Measurements from ENCODE around the gene PLCH2. TPM values are rescaled to one million over a fixed set of nuclear protein-coding genes. Genes with fewer than 3 reads are reported as not detected.

Gene PLCH2
- total RNA-seq, 4 donors from 2014 or later, result 0.29 to 2.2 (median 0.76) TPM

DNA sequence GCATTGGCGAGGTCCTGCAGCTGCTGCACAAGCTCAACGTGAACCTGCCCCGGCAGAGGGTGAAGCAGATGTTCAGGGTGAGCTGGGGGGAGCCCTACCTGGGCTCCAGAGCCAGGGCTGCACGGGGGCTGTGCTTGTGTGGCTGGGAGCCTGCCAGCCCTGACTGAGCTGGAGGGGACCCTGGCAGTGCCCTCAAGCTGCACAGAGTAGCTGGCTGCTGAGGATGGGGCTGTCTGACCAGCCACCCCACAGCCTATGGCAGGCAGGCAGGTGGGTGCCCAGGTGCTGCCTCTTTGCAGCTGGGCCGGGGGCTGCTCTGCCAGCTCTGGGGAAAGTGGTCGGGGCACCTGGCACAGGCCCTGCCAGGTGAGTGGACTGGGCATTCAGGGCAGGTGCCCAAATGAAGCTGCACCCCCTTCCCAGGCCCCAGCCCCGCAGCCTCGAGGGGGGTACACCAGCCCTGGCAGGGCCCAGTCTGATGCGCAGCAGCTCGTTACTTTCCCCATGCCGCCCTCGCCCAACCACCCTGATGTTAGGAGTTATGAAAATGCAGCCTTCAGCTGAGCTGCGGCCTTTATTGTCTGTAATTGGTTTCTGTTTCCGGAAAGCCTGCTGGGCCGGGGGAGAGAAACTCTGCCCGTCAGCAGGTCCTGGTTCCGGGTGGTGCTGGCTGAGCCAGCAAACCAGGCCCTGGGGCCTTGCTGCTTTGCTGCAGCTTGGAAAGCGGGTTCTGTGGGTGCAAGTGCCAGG is 4.3 kb downstream of the PLCH2 start:
- Histone ChIP-seq H3K36me3 (no peaks in the 10 kb centered on the region), H3K27me3 (no peaks in the 10 kb centered on the region), H3K27ac (peak overlapping the region; percentile 64 to 96 (median 91)), H3K9me3 (no peaks in the 10 kb centered on the region), H3K4me3 (replicated peaks in 1 of 3) (no peak overlapping the region), H3K4me1 (peaks cover 45 to 58% of the 10 kb centered on the region in 2 donors)
- intact Hi-C loops (cut with DNase I), result no loop called here
- no peak for TF ChIP-seq POLR2A (IDR thresholded peaks at IDR 0.05)
- TF ChIP-seq, protein P1, sequence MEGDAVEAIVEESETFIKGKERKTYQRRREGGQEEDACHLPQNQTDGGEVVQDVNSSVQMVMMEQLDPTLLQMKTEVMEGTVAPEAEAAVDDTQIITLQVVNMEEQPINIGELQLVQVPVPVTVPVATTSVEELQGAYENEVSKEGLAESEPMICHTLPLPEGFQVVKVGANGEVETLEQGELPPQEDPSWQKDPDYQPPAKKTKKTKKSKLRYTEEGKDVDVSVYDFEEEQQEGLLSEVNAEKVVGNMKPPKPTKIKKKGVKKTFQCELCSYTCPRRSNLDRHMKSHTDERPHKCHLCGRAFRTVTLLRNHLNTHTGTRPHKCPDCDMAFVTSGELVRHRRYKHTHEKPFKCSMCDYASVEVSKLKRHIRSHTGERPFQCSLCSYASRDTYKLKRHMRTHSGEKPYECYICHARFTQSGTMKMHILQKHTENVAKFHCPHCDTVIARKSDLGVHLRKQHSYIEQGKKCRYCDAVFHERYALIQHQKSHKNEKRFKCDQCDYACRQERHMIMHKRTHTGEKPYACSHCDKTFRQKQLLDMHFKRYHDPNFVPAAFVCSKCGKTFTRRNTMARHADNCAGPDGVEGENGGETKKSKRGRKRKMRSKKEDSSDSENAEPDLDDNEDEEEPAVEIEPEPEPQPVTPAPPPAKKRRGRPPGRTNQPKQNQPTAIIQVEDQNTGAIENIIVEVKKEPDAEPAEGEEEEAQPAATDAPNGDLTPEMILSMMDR (IDR thresholded peaks at IDR 0.05), result no peak
- DNase-seq, result peak in 1 of 2 donors; percentile 8
- WGBS, 2 donors, result 59 to 73% methylated on average over 7 to 14 of the region's 18 CpGs

DNA sequence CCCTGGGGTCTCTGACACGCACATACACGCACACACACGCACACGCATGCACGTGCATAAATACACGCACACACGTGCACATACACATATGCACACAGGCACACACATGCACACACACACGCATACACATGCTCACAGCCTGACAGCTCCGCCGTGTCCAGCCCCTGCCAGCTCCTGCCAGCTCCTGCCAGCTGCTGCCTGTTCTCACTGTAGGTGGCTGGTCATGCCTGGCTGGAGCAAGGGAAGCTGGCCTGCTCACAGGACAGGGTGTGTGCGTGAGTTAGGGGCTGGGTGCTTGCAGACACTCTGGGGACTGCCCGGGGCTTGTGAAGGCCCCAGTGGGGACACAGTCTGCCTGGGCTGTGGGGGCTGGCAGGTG is 4.9 kb downstream of the PLCH2 start:
- no peaks in the 10 kb centered on the region for H3K9me3 ChIP-seq
- peaks cover 39 to 53% of the 10 kb centered on the region in 2 donors for H3K4me1 ChIP-seq
- no peak overlapping the region for H3K4me3 ChIP-seq (replicated peaks in 1 of 3)
- peak; percentile 96 to 97 for DNase-seq
- no peak for TF ChIP-seq POLR2A (IDR thresholded peaks at IDR 0.05)
- TF ChIP-seq, protein P1 (IDR thresholded peaks at IDR 0.05), result no peak
- no peaks in the 10 kb centered on the region for H3K27me3 ChIP-seq
- H3K36me3 ChIP-seq, result no peaks in the 10 kb centered on the region
- 62 to 65% methylated on average over 7 to 11 of the region's 12 CpGs for WGBS, 2 donors
- intact Hi-C loops (cut with DNase I), result no loop called here
- peak overlapping the region; percentile 91 to 96 (median 94) for H3K27ac ChIP-seq

DNA sequence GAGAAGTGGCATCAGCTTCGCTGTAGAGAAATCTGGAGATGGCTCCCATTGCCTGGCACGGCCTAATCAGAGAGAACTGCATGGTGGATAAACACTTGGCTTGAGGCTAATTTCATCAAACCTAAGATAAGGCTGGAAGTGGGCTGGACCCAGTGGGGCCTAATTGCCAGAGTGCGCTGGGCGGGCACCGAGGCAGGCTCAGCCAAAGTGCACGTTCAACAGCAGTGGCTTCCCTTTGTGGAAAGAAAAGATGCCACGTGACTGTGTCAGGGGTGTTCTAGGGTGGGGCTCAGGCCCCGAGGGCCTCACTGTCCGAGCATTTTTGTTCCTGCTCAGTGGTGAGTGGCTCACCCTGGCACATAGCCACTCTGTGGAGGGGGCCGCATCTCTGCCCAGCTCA is 5.8 kb downstream of the PLCH2 start:
- WGBS, 2 donors, result 13 to 27% methylated on average over 4 to 10 of the region's 10 CpGs
- DNase-seq, result peak; percentile 94 to 95
- H3K9me3 ChIP-seq, result no peaks in the 10 kb centered on the region
- H3K4me1 ChIP-seq, result peaks cover 37 to 45% of the 10 kb centered on the region in 2 donors
- H3K27me3 ChIP-seq, result no peaks in the 10 kb centered on the region
- H3K27ac ChIP-seq, result peak overlapping the region; percentile 91 to 96 (median 94)
- no peaks in the 10 kb centered on the region for H3K36me3 ChIP-seq
- TF ChIP-seq, protein P1 (IDR thresholded peaks at IDR 0.05), result no peak
- TF ChIP-seq POLR2A (IDR thresholded peaks at IDR 0.05), result no peak
- H3K4me3 ChIP-seq (replicated peaks in 1 of 3), result no peak overlapping the region
- intact Hi-C loops (cut with DNase I), result no loop called here

DNA sequence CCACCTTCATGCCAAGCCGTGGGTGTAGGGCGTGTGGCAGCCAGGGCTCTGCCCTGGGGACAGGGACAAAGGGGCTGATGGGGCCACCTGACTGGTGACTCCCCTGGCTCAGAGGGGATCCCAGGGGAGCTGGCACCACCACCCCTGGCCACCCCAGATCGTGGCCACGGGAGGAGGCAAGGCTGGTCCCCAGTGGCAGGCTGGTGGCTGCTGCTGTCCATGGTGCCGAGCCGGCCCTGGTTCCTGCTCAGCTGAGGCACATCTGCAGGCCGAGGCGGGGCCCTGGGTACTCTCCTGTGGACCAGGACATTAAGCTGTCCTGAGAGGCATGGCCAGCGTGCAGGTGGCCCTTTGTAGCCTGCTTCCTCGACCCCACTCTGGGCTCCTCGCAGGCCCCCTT is 6.5 kb downstream of the PLCH2 start:
- intact Hi-C loops (cut with DNase I), result no loop called here
- TF ChIP-seq, protein P1 (IDR thresholded peaks at IDR 0.05), result no peak
- TF ChIP-seq POLR2A (IDR thresholded peaks at IDR 0.05), result no peak
- Histone ChIP-seq H3K36me3 (no peaks in the 10 kb centered on the region), H3K27me3 (no peaks in the 10 kb centered on the region), H3K4me3 (replicated peaks in 1 of 3) (no peak overlapping the region), H3K9me3 (no peaks in the 10 kb centered on the region), H3K27ac (peak overlapping the region; percentile 91 to 96 (median 94)), H3K4me1 (peaks cover 37 to 45% of the 10 kb centered on the region in 2 donors)
- DNase-seq, result peak; percentile 46 to 56
- 87% methylated on average over 3 of the region's 11 CpGs; no CpG with 5 or more reads in 1 of the 2 donors for WGBS, 2 donors

DNA sequence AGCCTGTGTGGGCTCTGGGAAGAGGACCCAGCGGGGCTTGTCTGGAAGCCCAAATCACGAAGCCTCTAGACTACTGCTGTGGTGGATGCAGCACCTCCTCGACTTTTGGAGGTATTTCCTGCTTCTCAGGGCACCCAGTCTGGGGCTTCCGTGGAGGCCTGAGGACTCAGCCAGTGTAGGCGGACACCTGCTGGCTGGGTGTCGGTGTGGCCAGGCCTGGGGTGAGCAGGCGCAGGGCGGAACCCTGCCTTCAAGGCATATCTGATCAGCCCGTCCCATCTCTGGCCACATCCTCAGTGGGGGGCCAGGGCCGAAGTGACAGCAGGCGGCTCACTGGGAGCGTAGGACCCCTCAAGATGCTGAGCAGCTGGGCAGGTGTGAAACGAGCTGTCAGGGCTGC is 6.9 kb downstream of the PLCH2 start:
- peaks cover 37 to 45% of the 10 kb centered on the region in 2 donors for H3K4me1 ChIP-seq
- intact Hi-C loops (cut with DNase I), result no loop called here
- no peaks in the 10 kb centered on the region for H3K9me3 ChIP-seq
- H3K36me3 ChIP-seq, result no peaks in the 10 kb centered on the region
- no peaks in the 10 kb centered on the region for H3K27me3 ChIP-seq
- H3K4me3 ChIP-seq (replicated peaks in 1 of 3), result no peak overlapping the region
- WGBS, 2 donors, result 92% methylated on average over 10 of the region's 13 CpGs; no CpG with 5 or more reads in 1 of the 2 donors
- TF ChIP-seq, protein P1 (IDR thresholded peaks at IDR 0.05), result no peak
- no peak for TF ChIP-seq POLR2A (IDR thresholded peaks at IDR 0.05)
- peak overlapping the region; percentile 91 to 96 (median 94) for H3K27ac ChIP-seq
- no peak for DNase-seq
